GM12873 (cell line): ENCODE data around the gene PFDN1.

ENCODE experiments used
- TF ChIP-seq, protein P1 (sequence below): IDR thresholded peaks from 2 replicates; pipeline ENCODE4 v1.5.1; 2012; ENCODE audit warnings: low read depth, mild to moderate bottlenecking, moderate library complexity, low read length, control low read depth; ENCODE audit not compliant: insufficient read depth; ENCODE audit errors: missing control alignments

PFDN1 gene

DNA sequence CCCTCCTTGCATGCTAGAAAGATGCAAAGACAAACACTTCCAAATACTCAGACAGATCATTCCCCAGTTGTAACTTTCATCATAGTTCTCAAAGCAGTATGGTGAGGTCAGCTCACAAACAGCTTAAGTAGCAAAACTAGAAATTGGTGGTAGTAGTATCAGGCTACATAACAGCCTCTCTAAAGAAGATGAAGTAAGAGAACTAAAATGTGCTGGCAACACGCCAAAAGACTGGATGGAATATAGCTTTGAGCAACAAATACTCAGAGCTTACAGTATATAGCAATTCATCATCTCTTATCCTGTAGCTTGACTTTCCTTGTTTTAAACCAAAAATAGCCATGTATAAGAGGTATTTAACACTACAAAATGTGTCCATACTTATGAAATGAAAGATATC is 7.5 kb downstream of the PFDN1 start:
- TF ChIP-seq, protein P1, sequence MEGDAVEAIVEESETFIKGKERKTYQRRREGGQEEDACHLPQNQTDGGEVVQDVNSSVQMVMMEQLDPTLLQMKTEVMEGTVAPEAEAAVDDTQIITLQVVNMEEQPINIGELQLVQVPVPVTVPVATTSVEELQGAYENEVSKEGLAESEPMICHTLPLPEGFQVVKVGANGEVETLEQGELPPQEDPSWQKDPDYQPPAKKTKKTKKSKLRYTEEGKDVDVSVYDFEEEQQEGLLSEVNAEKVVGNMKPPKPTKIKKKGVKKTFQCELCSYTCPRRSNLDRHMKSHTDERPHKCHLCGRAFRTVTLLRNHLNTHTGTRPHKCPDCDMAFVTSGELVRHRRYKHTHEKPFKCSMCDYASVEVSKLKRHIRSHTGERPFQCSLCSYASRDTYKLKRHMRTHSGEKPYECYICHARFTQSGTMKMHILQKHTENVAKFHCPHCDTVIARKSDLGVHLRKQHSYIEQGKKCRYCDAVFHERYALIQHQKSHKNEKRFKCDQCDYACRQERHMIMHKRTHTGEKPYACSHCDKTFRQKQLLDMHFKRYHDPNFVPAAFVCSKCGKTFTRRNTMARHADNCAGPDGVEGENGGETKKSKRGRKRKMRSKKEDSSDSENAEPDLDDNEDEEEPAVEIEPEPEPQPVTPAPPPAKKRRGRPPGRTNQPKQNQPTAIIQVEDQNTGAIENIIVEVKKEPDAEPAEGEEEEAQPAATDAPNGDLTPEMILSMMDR: no peak

DNA sequence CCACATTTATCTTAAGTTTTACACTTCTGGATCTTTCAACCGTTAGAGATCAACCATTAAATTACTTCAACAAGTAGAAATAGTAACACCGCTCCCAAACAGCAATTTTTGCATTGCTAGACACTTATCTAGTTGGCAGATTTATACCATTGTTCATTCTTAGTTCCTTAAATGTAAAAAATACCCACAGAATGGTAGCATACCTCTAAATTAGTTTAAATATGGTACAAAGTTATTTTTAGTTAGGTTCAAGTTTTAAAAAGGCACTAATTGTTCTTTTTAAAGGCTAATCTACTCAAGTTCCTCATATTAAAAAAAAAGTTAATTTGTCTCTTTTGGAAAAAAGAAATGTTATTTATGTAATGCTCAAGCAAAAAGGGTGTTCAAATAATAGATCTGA is 8.1 kb downstream of the PFDN1 start:
- TF ChIP-seq, protein P1: no peak

DNA sequence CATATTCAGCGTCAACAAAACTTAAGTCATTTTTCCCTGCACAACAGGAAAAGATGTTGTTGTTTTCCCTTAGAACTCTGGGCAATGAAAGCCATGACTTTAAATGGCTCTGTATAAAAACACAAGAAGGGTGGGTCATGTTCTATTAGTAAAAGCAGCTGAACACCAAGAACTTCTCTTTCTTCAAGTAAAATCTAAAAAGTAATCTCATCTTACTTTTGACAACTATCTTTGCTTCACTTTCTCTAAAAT is 9.1 kb downstream of the PFDN1 start:
- TF ChIP-seq, protein P1: no peak

DNA sequence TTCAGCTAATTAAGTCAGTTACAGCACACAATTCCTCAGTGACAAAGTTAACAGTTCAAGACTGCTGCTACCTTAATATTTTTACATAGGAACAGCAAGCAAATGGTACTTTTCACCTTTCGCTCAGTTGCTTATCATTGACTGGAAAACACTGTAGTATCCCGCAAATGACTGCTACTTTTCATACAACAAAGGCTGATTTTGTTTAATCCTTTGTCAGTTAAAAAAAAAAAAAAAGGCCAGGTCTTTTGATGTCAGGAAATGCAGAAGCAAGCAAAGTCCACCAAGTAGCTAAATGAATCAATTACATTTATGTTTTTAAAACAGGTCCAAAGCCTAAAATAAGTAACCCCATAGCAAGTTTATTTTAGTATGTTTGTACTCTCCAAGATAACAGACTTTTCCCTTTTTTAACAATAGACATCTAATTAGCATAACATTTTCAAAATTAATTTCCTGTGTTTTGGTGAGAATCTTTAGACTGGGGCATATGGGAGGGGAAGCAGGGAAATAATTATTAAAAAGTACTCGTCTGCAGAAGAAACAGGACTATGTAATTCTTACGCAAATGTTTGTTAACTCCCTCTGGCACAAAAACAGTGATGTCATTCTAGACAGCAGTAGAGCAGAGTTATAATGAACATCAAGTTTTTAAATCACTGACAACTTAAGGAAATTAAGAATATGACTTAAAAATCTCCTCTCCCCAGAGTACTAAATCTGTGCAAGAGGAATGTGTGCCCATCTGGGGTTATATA is 9.6 kb downstream of the PFDN1 start:
- TF ChIP-seq, protein P1: no peak

DNA sequence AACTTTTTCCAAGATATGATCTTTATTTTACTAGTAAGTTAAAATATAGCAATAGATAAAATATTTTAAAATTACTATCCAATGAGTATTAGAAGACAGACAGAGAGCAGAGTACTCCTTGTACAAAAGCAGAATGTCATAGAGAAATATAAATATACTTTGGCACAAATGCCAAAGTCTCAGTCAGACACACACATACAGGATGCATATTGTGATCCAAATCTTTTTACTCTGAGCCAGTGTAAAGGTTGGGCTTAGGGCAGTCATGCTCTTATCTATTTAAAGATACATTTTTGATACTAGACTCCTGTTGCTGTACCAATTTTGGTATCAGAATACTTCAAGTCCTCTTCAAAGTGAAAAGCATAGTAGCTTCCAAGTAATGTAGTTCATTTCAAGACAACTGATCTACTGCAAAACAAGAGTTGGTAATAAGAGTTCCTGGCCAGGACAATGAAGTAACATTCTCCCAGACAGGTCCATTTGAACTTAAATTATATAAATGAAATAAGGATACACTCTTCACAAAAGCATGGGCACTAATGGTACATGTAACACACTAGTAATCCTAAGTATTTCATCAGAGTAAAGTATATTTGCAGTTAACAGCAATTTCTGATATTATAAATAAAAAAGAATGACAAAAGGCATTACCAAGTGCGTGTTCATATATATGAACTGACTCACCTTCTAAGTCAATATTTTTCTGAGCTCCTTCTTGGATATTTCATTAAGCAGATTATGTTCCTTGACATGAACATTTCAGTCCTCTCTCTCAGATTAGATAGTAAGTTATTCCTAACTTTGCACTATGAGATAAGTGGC is 10.5 kb downstream of the PFDN1 start:
- TF ChIP-seq, protein P1: no peak

DNA sequence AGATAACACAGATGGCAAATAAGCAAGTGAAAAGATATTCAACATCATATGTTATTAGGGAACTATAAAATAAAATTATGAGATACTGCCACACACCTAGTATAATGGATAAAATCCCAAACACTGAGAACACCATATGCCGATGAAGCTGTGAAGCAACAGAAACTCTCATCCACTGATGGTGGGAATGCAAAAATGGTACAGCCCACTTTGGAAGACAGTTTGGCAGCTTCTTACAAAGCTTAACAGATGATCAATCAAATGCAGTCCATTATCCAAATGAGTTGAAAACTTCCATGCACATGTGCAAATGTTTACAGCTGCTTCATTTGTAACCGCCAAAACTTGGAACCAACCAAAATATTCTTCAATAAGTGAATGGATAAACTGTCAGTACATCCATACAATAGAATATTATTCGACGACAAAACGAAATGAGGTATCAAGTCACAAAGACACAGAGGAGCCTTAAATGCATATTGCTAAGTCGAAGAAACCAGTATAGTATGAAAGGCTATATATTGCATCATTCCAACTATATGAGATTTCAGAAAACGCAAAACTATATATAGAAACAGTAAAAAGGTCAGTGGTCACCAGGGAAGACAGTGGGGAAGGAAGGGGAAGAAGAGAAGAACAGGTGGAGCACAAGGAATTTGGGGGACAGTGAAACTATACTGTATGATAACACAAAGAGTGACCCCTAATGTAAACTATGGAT is 14.9 kb downstream of the PFDN1 start:
- TF ChIP-seq, protein P1: no peak

DNA sequence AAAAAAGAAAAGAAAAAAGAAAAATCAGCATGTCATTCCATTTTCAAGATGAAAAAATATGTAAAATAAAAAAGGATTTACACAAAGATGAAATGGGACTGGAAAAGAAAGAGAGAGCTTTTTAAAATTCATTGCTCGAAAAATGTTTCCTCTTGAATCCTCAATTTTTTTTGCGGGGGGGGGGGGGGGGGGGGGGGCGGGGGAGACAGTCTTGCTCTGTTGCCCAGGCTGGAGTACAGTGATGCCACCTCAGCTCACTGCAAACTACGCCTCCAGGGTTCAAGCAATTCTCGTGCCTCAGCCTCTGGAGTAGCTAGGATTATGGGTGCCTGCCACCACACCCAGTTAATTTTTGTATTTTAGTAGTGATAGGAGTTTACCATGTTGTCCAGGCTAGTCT is 16.5 kb downstream of the PFDN1 start:
- TF ChIP-seq, protein P1: no peak
